Activated B cell treated with CpG ODN at 0.5 μM for 24 hours (primary cell): ENCODE data around the gene PCGF3. TPM values are rescaled to one million over a fixed set of nuclear protein-coding genes. Genes with fewer than 3 reads are reported as not detected.

Source experiments
- ATAC-seq: fragments of 200-7000 bp; cut with Tn5 transposase; one replicate; pipeline ENCODE4 v1.10.0; 2021; ENCODE audit warnings: low read depth, mild to moderate bottlenecking, moderate library complexity
- CTCF ChIA-PET: fragments of 350-600 bp; sonication (Branson Sonifier 250); formaldehyde crosslinking; loops from one replicate; lab custom pipeline; 2021; ENCODE audit warnings: antibody characterized with exemption; lab: Charles Lee
- POLR2A ChIA-PET: fragments of 350-600 bp; sonication (Branson Sonifier 250); formaldehyde crosslinking; loops from one replicate; lab custom pipeline; 2021; ENCODE audit warnings: antibody characterized with exemption; lab: Charles Lee
- DNase-seq: peaks from one replicate; pipeline ENCODE4 v3.0.0; 2022
- H3K27ac Mint-ChIP-seq: one replicate; pipeline ENCODE4 v1.8.0; 2020; ENCODE audit warnings: mixed read lengths
- H3K27me3 Mint-ChIP-seq: one replicate; pipeline ENCODE4 v1.8.0; 2021; ENCODE audit warnings: mixed read lengths
- H3K36me3 Mint-ChIP-seq: one replicate; pipeline ENCODE4 v1.8.0; 2021; ENCODE audit warnings: low read depth, mixed read lengths
- H3K4me1 Mint-ChIP-seq: one replicate; pipeline ENCODE4 v1.8.0; 2021; ENCODE audit warnings: mixed read lengths
- H3K4me3 Mint-ChIP-seq: one replicate; pipeline ENCODE4 v1.8.0; 2020; ENCODE audit warnings: mild to moderate bottlenecking, mixed read lengths
- H3K9me3 Mint-ChIP-seq: one replicate; pipeline ENCODE4 v1.8.0; 2020; ENCODE audit warnings: mixed read lengths
- CTCF ChIP-seq: fragments of 200-600 bp; IDR thresholded peaks from one replicate; pipeline ENCODE4 v1.8.0; 2022; ENCODE audit warnings: antibody characterized with exemption, mild to moderate bottlenecking
- intact Hi-C: fragments of 100-400 bp; cut with micrococcal nuclease; formaldehyde crosslinking; loops from one replicate; pipeline ENCODE4 v1.15.1; 2024
- total RNA-seq: library from RNA; stranded (reverse); gene quantifications from 2 replicates; pipeline ENCODE4 v1.2.3, GENCODE V29; 2022

PCGF3 gene
- total RNA-seq, 1 donor from 2014 or later = 59.2 TPM

GRCh38 chr4:795726-796119 lies 90.1 kb downstream of the PCGF3 start:
- Mint-ChIP-seq H3K36me3 (no peaks in the 10 kb centered on the region), H3K27me3 (peaks cover 42% of the 10 kb centered on the region), H3K4me1 (peaks cover 25% of the 10 kb centered on the region), H3K4me3 (no peak overlapping the region), H3K27ac (no peak overlapping the region), H3K9me3 (no peaks in the 10 kb centered on the region)
- DNase-seq (no peak), ATAC-seq (no peak)
- ChIA-PET POLR2A (interaction anchor here (0.6 to 0.7 kb wide), 2 partner anchors 27 to 192 kb away, joined by 3 read pairs; no protein-coding TSS in a partner anchor), CTCF (no interaction called here)
- TF ChIP-seq CTCF = no peak
- intact Hi-C loops = no loop called here

- TF ChIP-seq CTCF = no peak
- POLR2A ChIA-PET = no interaction called here
- H3K27me3 Mint-ChIP-seq = peaks cover 41% of the 10 kb centered on the region
- no peak overlapping the region for H3K4me3 Mint-ChIP-seq
- CTCF ChIA-PET = no interaction called here
- peaks cover 25% of the 10 kb centered on the region for H3K4me1 Mint-ChIP-seq
- no peaks in the 10 kb centered on the region for H3K36me3 Mint-ChIP-seq
- intact Hi-C loops = no loop called here
- DNase-seq = no peak
- no peak overlapping the region for H3K27ac Mint-ChIP-seq
- no peaks in the 10 kb centered on the region for H3K9me3 Mint-ChIP-seq
- no peak for ATAC-seq
These were observed 90.6 kb downstream of the PCGF3 start for GRCh38 chr4:796206-796605.

GRCh38 chr4:797066-797465 lies 91.4 kb downstream of the PCGF3 start:
- Mint-ChIP-seq H3K9me3 (peaks cover 3% of the 10 kb centered on the region), H3K36me3 (no peaks in the 10 kb centered on the region), H3K4me3 (no peak overlapping the region), H3K4me1 (peaks cover 25% of the 10 kb centered on the region), H3K27me3 (peaks cover 41% of the 10 kb centered on the region), H3K27ac (no peak overlapping the region)
- no peak for ATAC-seq
- ChIA-PET POLR2A (no interaction called here), CTCF (no interaction called here)
- intact Hi-C loops = no loop called here
- TF ChIP-seq CTCF = no peak
- DNase-seq = no peak

- Mint-ChIP-seq H3K9me3 (peaks cover 3% of the 10 kb centered on the region), H3K27me3 (peaks cover 16% of the 10 kb centered on the region), H3K4me1 (peaks cover 4% of the 10 kb centered on the region), H3K27ac (no peak overlapping the region), H3K4me3 (no peak overlapping the region), H3K36me3 (no peaks in the 10 kb centered on the region)
- no peak for DNase-seq
- POLR2A ChIA-PET = no interaction called here
- no peak for ATAC-seq
- intact Hi-C loops = no loop called here
- no peak for TF ChIP-seq CTCF
- CTCF ChIA-PET = no interaction called here
These were observed 95.9 kb downstream of the PCGF3 start for GRCh38 chr4:801436-802124.

GRCh38 chr4:803884-804283 lies 98.3 kb downstream of the PCGF3 start:
- Mint-ChIP-seq H3K27me3 (peaks cover 12% of the 10 kb centered on the region), H3K36me3 (no peaks in the 10 kb centered on the region), H3K27ac (no peak overlapping the region), H3K4me3 (no peak overlapping the region), H3K4me1 (peaks cover 3% of the 10 kb centered on the region), H3K9me3 (peaks cover 3% of the 10 kb centered on the region)
- ChIA-PET POLR2A (no interaction called here), CTCF (no interaction called here)
- DNase-seq (no peak), ATAC-seq (no peak)
- intact Hi-C loops = no loop called here
- TF ChIP-seq CTCF = no peak
